GM12878 (cell line): ENCODE measurements around the gene ZFC3H1. TPM values are rescaled to one million over a fixed set of nuclear protein-coding genes. Genes with fewer than 3 reads are reported as not detected.
A peak's percentile ranks its signal among the peaks of the same experiment; 100 is the strongest.

Source experiments
- ATAC-seq: fragments of 200-7000 bp; cut with Tn5 transposase; 3 replicates; pipeline ENCODE4 v1.9.1; 2020; ENCODE audit warnings: mild to moderate bottlenecking, moderate library complexity
- BruUV-seq: library from RNA; stranded (reverse); fragments of 400-500 nt; replicated peaks from 2 replicates; lab custom pipeline; 2021; lab: Mats Ljungman, UMichigan
- CTCF ChIA-PET: fragments of 300-600 bp; sonication (Branson Sonifier 250); formaldehyde crosslinking; extraction: SDS; loops from one replicate; lab custom pipeline; 2021; ENCODE audit warnings: inconsistent platforms; lab: Yijun Ruan, JAX
- POLR2A ChIA-PET: fragments of 350-600 bp; formaldehyde crosslinking; extraction: SDS; loops from one replicate; lab custom pipeline; 2021; ENCODE audit warnings: inconsistent platforms; lab: Charles Lee
- RAD21 ChIA-PET: fragments of 300-600 bp; sonication (Branson Sonifier 250); formaldehyde crosslinking; loops from one replicate; lab custom pipeline; 2023; ENCODE audit warnings: antibody characterized with exemption; ENCODE audit not compliant: unreplicated experiment; lab: Charles Lee
- SMC1A ChIA-PET: fragments of 300-600 bp; sonication (Branson Sonifier 250); formaldehyde crosslinking; loops from one replicate; lab custom pipeline; 2023; ENCODE audit not compliant: unreplicated experiment, uncharacterized antibody; lab: Charles Lee
- DNase-seq: peaks from one replicate; pipeline ENCODE4 v3.0.0-alpha.2; 2011; ENCODE audit warnings: low read depth, low spot score
- FAIRE-seq: peaks from 3 replicates; lab custom pipeline; 2011; peaks lifted over from hg19 to GRCh38; lab: Jason Lieb, UNC
- H2AFZ ChIP-seq: 2 replicates; pipeline ENCODE4 v1.6.0; 2011; ENCODE audit warnings: low read depth, low read length, control low read depth; ENCODE audit not compliant: control insufficient read depth
- H3K27ac ChIP-seq: 2 replicates; pipeline ENCODE4 v1.5.1; 2011; ENCODE audit warnings: control low read depth; ENCODE audit not compliant: control insufficient read depth, insufficient read depth
- H3K27me3 ChIP-seq, 2 experiments: replicated peaks in 1 of 2; 2 replicates each; pipeline versions ENCODE4 v1.6.0 to v1.6.1; 2011; ENCODE audit warnings: low read length in 1 of 2; ENCODE audit not compliant: control insufficient read depth in 2 of 2, insufficient read depth in 2 of 2
- H3K36me3 ChIP-seq, 2 experiments: 2 replicates each; pipeline ENCODE4 v1.5.1; 2011; ENCODE audit warnings: low read length in 1 of 2; ENCODE audit not compliant: control insufficient read depth in 2 of 2, insufficient read depth in 2 of 2
- H3K4me1 ChIP-seq: 2 replicates; pipeline ENCODE4 v1.6.1; 2011; ENCODE audit warnings: mild to moderate bottlenecking, low read length, moderate library complexity, mixed read lengths; ENCODE audit not compliant: control insufficient read depth, insufficient read depth
- H3K4me2 ChIP-seq: 2 replicates; pipeline ENCODE4 v1.6.0; 2011; ENCODE audit warnings: control low read depth; ENCODE audit not compliant: control insufficient read depth, insufficient read depth
- H3K4me3 ChIP-seq: fragments of 200-600 bp; sonication (generic); 2 replicates; pipeline ENCODE4 v1.5.1; 2016
- H3K79me2 ChIP-seq: 2 replicates; pipeline ENCODE4 v1.6.0; 2011; ENCODE audit warnings: low read length; ENCODE audit not compliant: control insufficient read depth, insufficient read depth
- H3K9ac ChIP-seq: 2 replicates; pipeline ENCODE4 v1.8.0; 2011; ENCODE audit warnings: low read length, control low read depth, mixed read lengths; ENCODE audit not compliant: control insufficient read depth, insufficient read depth
- H3K9me3 ChIP-seq: replicated peaks from 3 replicates; pipeline ENCODE4 v1.5.1; 2011; ENCODE audit warnings: mild to moderate bottlenecking, low read length; ENCODE audit not compliant: control insufficient read depth, insufficient read depth
- H4K20me1 ChIP-seq: 2 replicates; pipeline ENCODE4 v1.6.0; 2011; ENCODE audit not compliant: control insufficient read depth, insufficient read depth
- CHD2 ChIP-seq: IDR thresholded peaks from 2 replicates; pipeline ENCODE4 v1.6.1; 2011; ENCODE audit warnings: low read depth, low read length, improper control_type of control experiment, borderline replicate concordance
- DPF2 ChIP-seq: fragments of 450-650 bp; IDR thresholded peaks from 2 replicates; pipeline ENCODE4 v1.6.1; 2017; ENCODE audit warnings: mild to moderate bottlenecking
- IKZF1 ChIP-seq: fragments of 450-650 bp; conservative IDR thresholded peaks from 2 replicates; pipeline ENCODE4 v1.6.1; 2017; ENCODE audit warnings: antibody characterized with exemption, mild to moderate bottlenecking
- IKZF2 ChIP-seq, 2 experiments: fragments of 450-650 bp; IDR thresholded peaks; 2 replicates each; pipeline ENCODE4 v1.6.1; 2017; ENCODE audit warnings: mild to moderate bottlenecking in 2 of 2, moderate library complexity in 2 of 2
- MTA2 ChIP-seq: fragments of 450-650 bp; IDR thresholded peaks from 2 replicates; pipeline ENCODE4 v1.6.1; 2016; ENCODE audit warnings: low read depth, mild to moderate bottlenecking, moderate library complexity
- NBN ChIP-seq: fragments of 450-650 bp; IDR thresholded peaks from 2 replicates; pipeline ENCODE4 v1.6.1; 2016
- POLR2AphosphoS5 ChIP-seq: IDR thresholded peaks from 2 replicates; pipeline ENCODE4 v1.6.1; 2011; ENCODE audit warnings: mild to moderate bottlenecking, low read length, inconsistent platforms
- RUNX3 ChIP-seq: IDR thresholded peaks from 2 replicates; pipeline ENCODE4 v1.6.1; 2012; ENCODE audit warnings: low read length, inconsistent platforms
- SPI1 ChIP-seq: IDR thresholded peaks from 2 replicates; pipeline ENCODE4 v1.6.1; 2011; ENCODE audit warnings: low read depth, mild to moderate bottlenecking, low read length, moderate library complexity, borderline replicate concordance; ENCODE audit not compliant: insufficient read depth
- TCF7 ChIP-seq: IDR thresholded peaks from 2 replicates; pipeline ENCODE4 v1.6.1; 2014; ENCODE audit warnings: antibody characterized with exemption, borderline replicate concordance
- WGBS: methylation state at CpG from one replicate; pipeline ENCODE4 v1.1.6; 2016; ENCODE audit warnings: low lambda C conversion rate; ENCODE audit not compliant: insufficient replicate concordance, insufficient coverage; ENCODE audit errors: missing lambda C conversion rate; 5-methylcytosine and 5-hydroxymethylcytosine counted together
- in situ Hi-C: fragments of 300-500 bp; cut with MboI; formaldehyde crosslinking; loops from 9 replicates; pipeline ENCODE4 v1.14.3; 2018; ENCODE audit warnings: mixed read lengths
- intact Hi-C: fragments of 100-400 bp; cut with micrococcal nuclease; formaldehyde crosslinking; loops from one replicate; pipeline ENCODE4 v1.14.2; 2022; ENCODE audit not compliant: unreplicated experiment
- polyA plus RNA-seq, 11 experiments: library from polyadenylated mRNA; depleted of rRNA in 4 of 11; unstranded in 6 of 11; stranded (reverse) in 5 of 11; fragments of >200 nt; fragmentation: Nextera tagmentation in 4 of 11; fragmentation: Illumina TruSeq in 1 of 11; extraction: Ambion mirVana in 4 of 11; extraction: Trizol in 1 of 11; gene quantifications; 1 replicate in 1 of 11; 2 replicates in 10 of 11; pipeline versions ENCODE4 v1.2.1 to v1.2.3, GENCODE V29; 2011 to 2016; ENCODE audit warnings: inconsistent platforms in 2 of 11, missing spikeins in 2 of 11, low read depth in 1 of 11
- total RNA-seq, 4 experiments: library from RNA; depleted of rRNA in 3 of 4; stranded (reverse); fragments of >200 nt in 3 of 4; fragmentation: Illumina TruSeq in 1 of 4; extraction: Trizol in 1 of 4; gene quantifications; 2 replicates each; pipeline versions ENCODE4 v1.2.1 to v1.2.3, GENCODE V29; 2013 to 2021
- TF ChIP-seq, protein P1 (sequence below): fragments of 450-650 bp; IDR thresholded peaks from 2 replicates; pipeline ENCODE4 v1.6.1; 2016; ENCODE audit warnings: mild to moderate bottlenecking
- TF ChIP-seq, protein P2 (sequence below): IDR thresholded peaks from 2 replicates; pipeline ENCODE4 v1.6.1; 2012; ENCODE audit warnings: low read length, inconsistent platforms
- TF ChIP-seq, protein P3 (sequence below): fragments of 450-650 bp; IDR thresholded peaks from 2 replicates; pipeline ENCODE4 v1.6.1; 2016; ENCODE audit warnings: mild to moderate bottlenecking
- TF ChIP-seq, protein P4 (sequence below): fragments of 450-650 bp; formaldehyde crosslinking; IDR thresholded peaks from 2 replicates; pipeline ENCODE4 v1.4.0; 2022; ENCODE audit warnings: mild to moderate bottlenecking, moderate library complexity

ZFC3H1 gene
- total and polyA plus RNA-seq, 10 of the 15 experiments (the other 5 are each of a cell fraction or from before 2014, with no cell fraction given) = 11.2 to 88.7 (median 25.9) TPM

DNA sequence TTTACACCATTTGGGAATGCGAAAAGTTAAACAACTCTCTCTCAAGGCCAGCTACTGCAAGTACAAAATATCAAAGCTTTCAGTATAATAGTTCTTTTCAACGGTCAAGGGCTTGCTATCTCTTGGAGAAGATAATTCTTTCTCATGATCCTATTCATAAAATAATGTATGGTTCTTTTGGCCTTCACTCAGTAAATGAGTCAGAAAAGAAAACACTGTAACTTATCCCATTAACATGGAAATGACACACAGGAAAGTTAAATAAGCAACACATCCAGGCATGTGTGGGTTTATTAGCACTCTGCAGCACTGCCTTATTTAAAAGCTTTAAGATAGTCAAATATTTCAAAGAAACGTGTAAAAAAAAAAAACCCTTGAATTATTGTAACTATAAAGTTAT is 36.9 kb downstream of the ZFC3H1 start (continued):
- TF ChIP-seq, protein P1, sequence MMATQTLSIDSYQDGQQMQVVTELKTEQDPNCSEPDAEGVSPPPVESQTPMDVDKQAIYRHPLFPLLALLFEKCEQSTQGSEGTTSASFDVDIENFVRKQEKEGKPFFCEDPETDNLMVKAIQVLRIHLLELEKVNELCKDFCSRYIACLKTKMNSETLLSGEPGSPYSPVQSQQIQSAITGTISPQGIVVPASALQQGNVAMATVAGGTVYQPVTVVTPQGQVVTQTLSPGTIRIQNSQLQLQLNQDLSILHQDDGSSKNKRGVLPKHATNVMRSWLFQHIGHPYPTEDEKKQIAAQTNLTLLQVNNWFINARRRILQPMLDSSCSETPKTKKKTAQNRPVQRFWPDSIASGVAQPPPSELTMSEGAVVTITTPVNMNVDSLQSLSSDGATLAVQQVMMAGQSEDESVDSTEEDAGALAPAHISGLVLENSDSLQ = no peak
- TF ChIP-seq SPI1 = no peak

DNA sequence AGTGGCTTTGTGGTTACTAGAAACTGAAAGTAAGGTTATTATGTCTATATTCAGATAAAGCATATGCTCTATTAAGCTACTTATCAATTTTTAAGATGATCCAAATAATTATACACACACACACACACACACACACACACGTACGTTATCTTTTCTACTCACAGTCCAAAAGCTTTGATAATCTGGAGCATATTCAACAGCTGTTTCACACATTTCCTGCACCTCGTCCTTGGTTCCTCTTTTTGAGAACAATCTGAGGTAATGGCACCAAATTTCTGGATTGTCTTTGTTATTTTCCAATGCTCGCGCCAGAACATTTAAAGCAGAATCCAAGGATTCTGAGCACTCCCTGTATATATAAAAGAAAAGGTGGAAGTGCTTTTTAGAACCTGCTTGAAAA is 37.5 kb downstream of the ZFC3H1 start:
- RAD21 ChIA-PET = interaction anchor here (0.9 to 3.5 kb wide), 4 partner anchors 10 to 121 kb away, joined by 3 to 26 read pairs (median 6); partner anchors contain the start of gene ZFC3H1
- 39% methylated on average over 5 of the region's 5 CpGs for WGBS
- ATAC-seq (peak; percentile 84), FAIRE-seq (peak; percentile 89), DNase-seq (no peak)
- no peak overlapping the region for H3K4me3 ChIP-seq
- H3K36me3 ChIP-seq = peaks cover 3 to 49% of the 10 kb centered on the region in 2 experiments
- no peak overlapping the region for H3K4me2 ChIP-seq
- intact Hi-C loops (no loop called here), in situ Hi-C loops (no loop called here)
- H3K27me3 ChIP-seq = no peaks in the 10 kb centered on the region
- SMC1A ChIA-PET = interaction anchor here (1.0 to 2.4 kb wide), 7 partner anchors 9 to 122 kb away, joined by 3 to 20 read pairs (median 4); no protein-coding TSS in a partner anchor
- no peak overlapping the region for H3K9ac ChIP-seq
- H3K27ac ChIP-seq = no peak overlapping the region
- POLR2A ChIA-PET = interaction anchor here (0.8 kb wide), 1 partner anchor 19 kb away, joined by 3 read pairs; no protein-coding TSS in a partner anchor
- no peaks in the 10 kb centered on the region for H3K79me2 ChIP-seq
- no peaks in the 10 kb centered on the region for H3K4me1 ChIP-seq
- CTCF ChIA-PET = interaction anchor here (1.0 to 4.3 kb wide), 4 partner anchors 10 to 266 kb away, joined by 3 to 44 read pairs (median 8); no protein-coding TSS in a partner anchor
- no TSS peak for BruUV-seq
- H2AFZ ChIP-seq = no peak overlapping the region
- no peaks in the 10 kb centered on the region for H3K9me3 ChIP-seq
- H4K20me1 ChIP-seq = no peaks in the 10 kb centered on the region
- TF ChIP-seq NBN (0 out of 2 replicates have a peak, but pooled peaks have one; percentile 37), DPF2 (peak; percentile 44; the same call in 1 of the 2 replicates), IKZF2 (IDR thresholded peaks at IDR 0.05) (peak; percentile 67 to 73; a peak in 3 of 4 replicates), SPI1 (peak; percentile 62), IKZF1 (peak; percentile 53), MTA2 (peak; percentile 38; the same call in 1 of the 2 replicates), CHD2 (no peak), POLR2AphosphoS5 (no peak), TCF7 (0 out of 2 replicates have a peak, but pooled peaks have one; percentile 20), RUNX3 (0 out of 2 replicates have a peak, but pooled peaks have one; percentile 5)
- TF ChIP-seq, protein P2, sequence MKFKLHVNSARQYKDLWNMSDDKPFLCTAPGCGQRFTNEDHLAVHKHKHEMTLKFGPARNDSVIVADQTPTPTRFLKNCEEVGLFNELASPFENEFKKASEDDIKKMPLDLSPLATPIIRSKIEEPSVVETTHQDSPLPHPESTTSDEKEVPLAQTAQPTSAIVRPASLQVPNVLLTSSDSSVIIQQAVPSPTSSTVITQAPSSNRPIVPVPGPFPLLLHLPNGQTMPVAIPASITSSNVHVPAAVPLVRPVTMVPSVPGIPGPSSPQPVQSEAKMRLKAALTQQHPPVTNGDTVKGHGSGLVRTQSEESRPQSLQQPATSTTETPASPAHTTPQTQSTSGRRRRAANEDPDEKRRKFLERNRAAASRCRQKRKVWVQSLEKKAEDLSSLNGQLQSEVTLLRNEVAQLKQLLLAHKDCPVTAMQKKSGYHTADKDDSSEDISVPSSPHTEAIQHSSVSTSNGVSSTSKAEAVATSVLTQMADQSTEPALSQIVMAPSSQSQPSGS = no peak
- TF ChIP-seq, protein P3, sequence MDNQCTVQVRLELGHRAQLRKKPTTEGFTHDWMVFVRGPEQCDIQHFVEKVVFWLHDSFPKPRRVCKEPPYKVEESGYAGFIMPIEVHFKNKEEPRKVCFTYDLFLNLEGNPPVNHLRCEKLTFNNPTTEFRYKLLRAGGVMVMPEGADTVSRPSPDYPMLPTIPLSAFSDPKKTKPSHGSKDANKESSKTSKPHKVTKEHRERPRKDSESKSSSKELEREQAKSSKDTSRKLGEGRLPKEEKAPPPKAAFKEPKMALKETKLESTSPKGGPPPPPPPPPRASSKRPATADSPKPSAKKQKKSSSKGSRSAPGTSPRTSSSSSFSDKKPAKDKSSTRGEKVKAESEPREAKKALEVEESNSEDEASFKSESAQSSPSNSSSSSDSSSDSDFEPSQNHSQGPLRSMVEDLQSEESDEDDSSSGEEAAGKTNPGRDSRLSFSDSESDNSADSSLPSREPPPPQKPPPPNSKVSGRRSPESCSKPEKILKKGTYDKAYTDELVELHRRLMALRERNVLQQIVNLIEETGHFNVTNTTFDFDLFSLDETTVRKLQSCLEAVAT = 0 out of 2 replicates have a peak, but pooled peaks have one; percentile 34
- TF ChIP-seq, protein P4, sequence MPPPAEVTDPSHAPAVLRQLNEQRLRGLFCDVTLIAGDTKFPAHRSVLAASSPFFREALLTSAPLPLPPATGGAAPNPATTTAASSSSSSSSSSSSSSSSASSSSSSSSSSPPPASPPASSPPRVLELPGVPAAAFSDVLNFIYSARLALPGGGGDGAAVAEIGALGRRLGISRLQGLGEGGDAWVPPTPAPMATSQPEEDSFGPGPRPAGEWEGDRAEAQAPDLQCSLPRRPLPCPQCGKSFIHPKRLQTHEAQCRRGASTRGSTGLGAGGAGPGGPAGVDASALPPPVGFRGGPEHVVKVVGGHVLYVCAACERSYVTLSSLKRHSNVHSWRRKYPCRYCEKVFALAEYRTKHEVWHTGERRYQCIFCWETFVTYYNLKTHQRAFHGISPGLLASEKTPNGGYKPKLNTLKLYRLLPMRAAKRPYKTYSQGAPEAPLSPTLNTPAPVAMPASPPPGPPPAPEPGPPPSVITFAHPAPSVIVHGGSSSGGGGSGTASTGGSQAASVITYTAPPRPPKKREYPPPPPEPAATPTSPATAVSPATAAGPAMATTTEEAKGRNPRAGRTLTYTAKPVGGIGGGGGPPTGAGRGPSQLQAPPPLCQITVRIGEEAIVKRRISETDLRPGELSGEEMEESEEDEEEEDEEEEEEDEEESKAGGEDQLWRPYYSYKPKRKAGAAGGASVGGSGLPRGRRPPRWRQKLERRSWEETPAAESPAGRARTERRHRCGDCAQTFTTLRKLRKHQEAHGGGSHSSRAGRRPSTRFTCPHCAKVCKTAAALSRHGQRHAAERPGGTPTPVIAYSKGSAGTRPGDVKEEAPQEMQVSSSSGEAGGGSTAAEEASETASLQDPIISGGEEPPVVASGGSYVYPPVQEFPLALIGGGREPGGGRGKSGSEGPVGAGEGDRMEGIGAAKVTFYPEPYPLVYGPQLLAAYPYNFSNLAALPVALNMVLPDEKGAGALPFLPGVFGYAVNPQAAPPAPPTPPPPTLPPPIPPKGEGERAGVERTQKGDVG (CRISPR knock-in tag) = no peak
